ENCODE measurements around the gene TMEM190.
"Not testable (repeated sequence)": the region's sequence is repeated elsewhere in the genome, so short reads cannot be mapped to it uniquely, and the experiment has no call there.

TMEM190 gene

GRCh38 chr19:55392820-55393761, 16.5 kb downstream of the TMEM190 start:
- no peak for DNase-seq (ENCODE audit: low read depth in 2 of 2)
- no peak overlapping the region for H3K4me3 ChIP-seq (replicated peaks in 1 of 2; ENCODE audit: low read depth in 2 of 2, low read length in 2 of 2)
- no peak for TF ChIP-seq CTCF (IDR thresholded peaks at IDR 0.05; ENCODE audit: low read depth, low read length)

GRCh38 chr19:55398200-55398925, 21.7 kb downstream of the TMEM190 start:
- no peak for DNase-seq (ENCODE audit: low read depth in 2 of 2)
- no peak overlapping the region for H3K4me3 ChIP-seq (replicated peaks in 1 of 2; ENCODE audit: low read depth in 2 of 2, low read length in 2 of 2)
- no peak for TF ChIP-seq CTCF (IDR thresholded peaks at IDR 0.05; ENCODE audit: low read depth, low read length)

- TF ChIP-seq CTCF (IDR thresholded peaks at IDR 0.05; ENCODE audit: low read depth, low read length), result no peak
- DNase-seq (ENCODE audit: low read depth in 2 of 2), result no peak
- H3K4me3 ChIP-seq (replicated peaks in 1 of 2; ENCODE audit: low read depth in 2 of 2, low read length in 2 of 2), result no peak overlapping the region
These were observed 23.9 kb downstream of the TMEM190 start for GRCh38 chr19:55400281-55401087.

- not testable (repeated sequence) for H3K4me3 ChIP-seq (replicated peaks in 1 of 2; ENCODE audit: low read depth in 2 of 2, low read length in 2 of 2); DNase-seq (ENCODE audit: low read depth in 2 of 2)
These were observed 24.8 kb downstream of the TMEM190 start for GRCh38 chr19:55401390-55401789.

- no peak for TF ChIP-seq CTCF (IDR thresholded peaks at IDR 0.05; ENCODE audit: low read depth, low read length)
- H3K4me3 ChIP-seq (replicated peaks in 1 of 2; ENCODE audit: low read depth in 2 of 2, low read length in 2 of 2), result no peak overlapping the region
- DNase-seq (ENCODE audit: low read depth in 2 of 2), result no peak
These were observed 25.9 kb downstream of the TMEM190 start for GRCh38 chr19:55402509-55402908.

GRCh38 chr19:55405638-55406037, 29.0 kb downstream of the TMEM190 start:
- no peak for TF ChIP-seq CTCF (IDR thresholded peaks at IDR 0.05; ENCODE audit: low read depth, low read length)
- peak overlapping the region in 1 of 2 donors; percentile 88 for H3K4me3 ChIP-seq (replicated peaks in 1 of 2; ENCODE audit: low read depth in 2 of 2, low read length in 2 of 2)
- DNase-seq (ENCODE audit: low read depth in 2 of 2), result no peak

Data from cardiac fibroblast (primary cell).